Measurements from ENCODE around the gene MECP2. TPM values are rescaled to one million over a fixed set of nuclear protein-coding genes. Genes with fewer than 3 reads are reported as not detected.

The MECP2 gene
- total and polyA plus RNA-seq, 2 of the 13 experiments (the other 11 are each of a cell fraction or from before 2014, with no cell fraction given), result 7.9 to 18.1 TPM

DNA sequence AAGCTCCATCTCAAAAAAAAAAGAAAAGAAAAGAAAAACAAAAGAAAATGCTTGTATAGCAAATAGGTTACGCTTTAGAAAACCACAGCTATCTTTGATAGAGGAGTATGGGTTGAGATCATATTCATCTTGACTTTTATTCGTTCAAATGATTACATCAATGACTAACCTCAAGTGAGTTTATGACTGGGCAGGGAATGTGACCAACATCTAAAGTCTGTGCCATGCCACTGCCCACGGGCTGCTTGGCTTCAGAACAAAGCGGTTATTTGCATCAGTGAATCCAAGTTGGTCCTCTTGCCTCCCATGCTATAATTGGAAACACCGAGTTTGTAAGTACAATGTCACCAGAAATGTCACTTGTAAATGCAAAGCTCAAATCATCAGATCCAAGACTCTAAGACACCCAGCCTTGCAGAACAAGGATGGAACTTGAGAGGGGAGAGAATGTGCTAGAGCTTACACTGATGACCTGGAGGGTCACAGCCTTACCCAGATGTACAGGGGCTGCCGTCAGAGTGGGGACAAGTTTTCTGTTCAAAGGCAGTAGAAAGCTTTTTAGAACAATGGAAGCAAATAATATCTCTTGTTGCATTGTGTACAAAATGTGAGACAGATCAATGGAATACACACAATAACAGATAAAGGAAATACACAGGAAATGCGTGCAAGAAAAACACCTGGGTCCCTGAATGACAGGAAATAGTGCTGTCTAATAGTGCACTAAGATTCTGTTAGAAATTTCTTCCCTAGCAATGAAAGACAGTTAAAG lies 38.1 kb upstream of the MECP2 start:
- Histone ChIP-seq H3K9ac (ENCODE audit: insufficient read depth, low read depth, low read length) (no peak overlapping the region), H3K4me2 (ENCODE audit: low read depth, low read length) (no peak overlapping the region), H4K20me1 (ENCODE audit: insufficient read depth, low read length) (no peaks in the 10 kb centered on the region), H3K36me3 (replicated peaks in 1 of 2; ENCODE audit: control insufficient read depth in 1 of 2, insufficient read depth in 2 of 2, low read length in 2 of 2) (no peaks in the 10 kb centered on the region), H3K4me1 (ENCODE audit: insufficient read depth, low read length) (peaks cover 38% of the 10 kb centered on the region), H3K79me2 (ENCODE audit: insufficient read depth, low read length) (no peaks in the 10 kb centered on the region), H3K27ac (ENCODE audit: extremely low read length, insufficient read depth, low read length) (no peak overlapping the region), H3K4me3 (replicated peaks in 1 of 3; ENCODE audit: insufficient read depth in 1 of 3, low read depth in 2 of 3, low read length in 3 of 3) (no peak overlapping the region), H3K9me3 (ENCODE audit: low read length) (no peaks in the 10 kb centered on the region), H3K27me3 (ENCODE audit: control insufficient read depth in 1 of 2, insufficient read depth in 2 of 2, low read length in 2 of 2) (no peaks in the 10 kb centered on the region; a peak in 1 of 5 replicates), H2AFZ (ENCODE audit: low read length) (no peak overlapping the region)
- DNase-seq (ENCODE audit: low spot score) (no peak), ATAC-seq (no peak), FAIRE-seq (no peak)
- no TSS peak for BruUV-seq (replicated peaks)
- WGBS (ENCODE audit: low lambda C conversion rate), result 26% methylated on average over 4 of the region's 7 CpGs
- no peak for TF ChIP-seq MIER2 (CRISPR knock-in tag; IDR thresholded peaks at IDR 0.05)
- CTCF ChIA-PET (ENCODE audit: low intra/inter-chr PET ratio, low total read pairs), result interaction anchor here (1.0 kb wide), 1 partner anchor 173 kb away, joined by 7 read pairs; no protein-coding TSS in a partner anchor
- in situ Hi-C loops (cut with HindIII; ENCODE audit: extremely low pct_ligation_motif_present, low pct_unique_long_range_greater_than_20kb) (no loop called here), intact Hi-C loops (cut with micrococcal nuclease; ENCODE audit: unreplicated experiment) (no loop called here)
- POLR2A ChIA-PET, result no interaction called here

DNA sequence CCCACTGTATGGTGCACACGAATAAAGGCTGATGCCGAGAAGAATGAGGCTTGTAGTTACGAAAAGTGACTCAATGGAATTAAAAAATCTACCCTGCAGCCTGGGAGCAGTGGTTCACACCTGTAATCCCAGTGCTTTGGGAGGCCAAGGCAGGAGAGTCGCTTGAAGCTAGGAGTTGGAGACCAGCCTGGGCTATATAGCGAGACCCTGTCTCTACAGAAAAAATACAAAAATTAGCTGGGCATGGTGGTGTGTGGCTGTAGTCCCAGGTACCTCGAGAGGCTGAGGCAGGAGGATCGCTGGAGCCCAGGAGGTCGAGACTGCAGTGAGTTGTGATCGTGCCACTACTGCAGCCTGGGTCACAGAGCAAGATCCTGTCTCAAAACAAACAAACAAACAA lies 34.8 kb upstream of the MECP2 start:
- CTCF ChIA-PET (ENCODE audit: low intra/inter-chr PET ratio, low total read pairs), result no interaction called here
- Histone ChIP-seq H3K4me1 (ENCODE audit: insufficient read depth, low read length) (peaks cover 12% of the 10 kb centered on the region; the same call in 1 of the 2 replicates), H2AFZ (ENCODE audit: low read length) (no peak overlapping the region), H3K9me3 (ENCODE audit: low read length) (no peaks in the 10 kb centered on the region), H4K20me1 (ENCODE audit: insufficient read depth, low read length) (no peaks in the 10 kb centered on the region), H3K79me2 (ENCODE audit: insufficient read depth, low read length) (no peaks in the 10 kb centered on the region), H3K4me2 (ENCODE audit: low read depth, low read length) (no peak overlapping the region), H3K36me3 (replicated peaks in 1 of 2; ENCODE audit: control insufficient read depth in 1 of 2, insufficient read depth in 2 of 2, low read length in 2 of 2) (no peaks in the 10 kb centered on the region), H3K27ac (ENCODE audit: extremely low read length, insufficient read depth, low read length) (no peak overlapping the region), H3K27me3 (ENCODE audit: control insufficient read depth in 1 of 2, insufficient read depth in 2 of 2, low read length in 2 of 2) (no peaks in the 10 kb centered on the region; a peak in 1 of 5 replicates), H3K9ac (ENCODE audit: insufficient read depth, low read depth, low read length) (no peak overlapping the region), H3K4me3 (replicated peaks in 1 of 3; ENCODE audit: insufficient read depth in 1 of 3, low read depth in 2 of 3, low read length in 3 of 3) (no peak overlapping the region)
- no peak for FAIRE-seq
- no TSS peak for BruUV-seq (replicated peaks)
- DNase-seq (ENCODE audit: low spot score), result no peak
- in situ Hi-C loops (cut with HindIII; ENCODE audit: extremely low pct_ligation_motif_present, low pct_unique_long_range_greater_than_20kb) (no loop called here), intact Hi-C loops (cut with micrococcal nuclease; ENCODE audit: unreplicated experiment) (no loop called here)
- WGBS (ENCODE audit: low lambda C conversion rate), result 55% methylated on average over 9 of the region's 9 CpGs
- POLR2A ChIA-PET, result no interaction called here
- ATAC-seq, result no peak
- TF ChIP-seq, protein P1, sequence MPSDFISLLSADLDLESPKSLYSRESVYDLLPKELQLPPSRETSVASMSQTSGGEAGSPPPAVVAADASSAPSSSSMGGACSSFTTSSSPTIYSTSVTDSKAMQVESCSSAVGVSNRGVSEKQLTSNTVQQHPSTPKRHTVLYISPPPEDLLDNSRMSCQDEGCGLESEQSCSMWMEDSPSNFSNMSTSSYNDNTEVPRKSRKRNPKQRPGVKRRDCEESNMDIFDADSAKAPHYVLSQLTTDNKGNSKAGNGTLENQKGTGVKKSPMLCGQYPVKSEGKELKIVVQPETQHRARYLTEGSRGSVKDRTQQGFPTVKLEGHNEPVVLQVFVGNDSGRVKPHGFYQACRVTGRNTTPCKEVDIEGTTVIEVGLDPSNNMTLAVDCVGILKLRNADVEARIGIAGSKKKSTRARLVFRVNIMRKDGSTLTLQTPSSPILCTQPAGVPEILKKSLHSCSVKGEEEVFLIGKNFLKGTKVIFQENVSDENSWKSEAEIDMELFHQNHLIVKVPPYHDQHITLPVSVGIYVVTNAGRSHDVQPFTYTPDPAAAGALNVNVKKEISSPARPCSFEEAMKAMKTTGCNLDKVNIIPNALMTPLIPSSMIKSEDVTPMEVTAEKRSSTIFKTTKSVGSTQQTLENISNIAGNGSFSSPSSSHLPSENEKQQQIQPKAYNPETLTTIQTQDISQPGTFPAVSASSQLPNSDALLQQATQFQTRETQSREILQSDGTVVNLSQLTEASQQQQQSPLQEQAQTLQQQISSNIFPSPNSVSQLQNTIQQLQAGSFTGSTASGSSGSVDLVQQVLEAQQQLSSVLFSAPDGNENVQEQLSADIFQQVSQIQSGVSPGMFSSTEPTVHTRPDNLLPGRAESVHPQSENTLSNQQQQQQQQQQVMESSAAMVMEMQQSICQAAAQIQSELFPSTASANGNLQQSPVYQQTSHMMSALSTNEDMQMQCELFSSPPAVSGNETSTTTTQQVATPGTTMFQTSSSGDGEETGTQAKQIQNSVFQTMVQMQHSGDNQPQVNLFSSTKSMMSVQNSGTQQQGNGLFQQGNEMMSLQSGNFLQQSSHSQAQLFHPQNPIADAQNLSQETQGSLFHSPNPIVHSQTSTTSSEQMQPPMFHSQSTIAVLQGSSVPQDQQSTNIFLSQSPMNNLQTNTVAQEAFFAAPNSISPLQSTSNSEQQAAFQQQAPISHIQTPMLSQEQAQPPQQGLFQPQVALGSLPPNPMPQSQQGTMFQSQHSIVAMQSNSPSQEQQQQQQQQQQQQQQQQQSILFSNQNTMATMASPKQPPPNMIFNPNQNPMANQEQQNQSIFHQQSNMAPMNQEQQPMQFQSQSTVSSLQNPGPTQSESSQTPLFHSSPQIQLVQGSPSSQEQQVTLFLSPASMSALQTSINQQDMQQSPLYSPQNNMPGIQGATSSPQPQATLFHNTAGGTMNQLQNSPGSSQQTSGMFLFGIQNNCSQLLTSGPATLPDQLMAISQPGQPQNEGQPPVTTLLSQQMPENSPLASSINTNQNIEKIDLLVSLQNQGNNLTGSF (CRISPR knock-in tag; IDR thresholded peaks at IDR 0.05), result no peak
- TF ChIP-seq ZNF382 (CRISPR knock-in tag; IDR thresholded peaks at IDR 0.05; ENCODE audit: borderline replicate concordance), result no peak
- no peak for TF ChIP-seq ZSCAN9 (CRISPR knock-in tag; IDR thresholded peaks at IDR 0.05; ENCODE audit: borderline replicate concordance)
- TF ChIP-seq, protein P2, sequence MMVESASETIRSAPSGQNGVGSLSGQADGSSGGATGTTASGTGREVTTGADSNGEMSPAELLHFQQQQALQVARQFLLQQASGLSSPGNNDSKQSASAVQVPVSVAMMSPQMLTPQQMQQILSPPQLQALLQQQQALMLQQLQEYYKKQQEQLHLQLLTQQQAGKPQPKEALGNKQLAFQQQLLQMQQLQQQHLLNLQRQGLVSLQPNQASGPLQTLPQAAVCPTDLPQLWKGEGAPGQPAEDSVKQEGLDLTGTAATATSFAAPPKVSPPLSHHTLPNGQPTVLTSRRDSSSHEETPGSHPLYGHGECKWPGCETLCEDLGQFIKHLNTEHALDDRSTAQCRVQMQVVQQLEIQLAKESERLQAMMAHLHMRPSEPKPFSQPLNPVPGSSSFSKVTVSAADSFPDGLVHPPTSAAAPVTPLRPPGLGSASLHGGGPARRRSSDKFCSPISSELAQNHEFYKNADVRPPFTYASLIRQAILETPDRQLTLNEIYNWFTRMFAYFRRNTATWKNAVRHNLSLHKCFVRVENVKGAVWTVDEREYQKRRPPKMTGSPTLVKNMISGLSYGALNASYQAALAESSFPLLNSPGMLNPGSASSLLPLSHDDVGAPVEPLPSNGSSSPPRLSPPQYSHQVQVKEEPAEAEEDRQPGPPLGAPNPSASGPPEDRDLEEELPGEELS (CRISPR knock-in tag; IDR thresholded peaks at IDR 0.05), result no peak
- TF ChIP-seq, protein P3, sequence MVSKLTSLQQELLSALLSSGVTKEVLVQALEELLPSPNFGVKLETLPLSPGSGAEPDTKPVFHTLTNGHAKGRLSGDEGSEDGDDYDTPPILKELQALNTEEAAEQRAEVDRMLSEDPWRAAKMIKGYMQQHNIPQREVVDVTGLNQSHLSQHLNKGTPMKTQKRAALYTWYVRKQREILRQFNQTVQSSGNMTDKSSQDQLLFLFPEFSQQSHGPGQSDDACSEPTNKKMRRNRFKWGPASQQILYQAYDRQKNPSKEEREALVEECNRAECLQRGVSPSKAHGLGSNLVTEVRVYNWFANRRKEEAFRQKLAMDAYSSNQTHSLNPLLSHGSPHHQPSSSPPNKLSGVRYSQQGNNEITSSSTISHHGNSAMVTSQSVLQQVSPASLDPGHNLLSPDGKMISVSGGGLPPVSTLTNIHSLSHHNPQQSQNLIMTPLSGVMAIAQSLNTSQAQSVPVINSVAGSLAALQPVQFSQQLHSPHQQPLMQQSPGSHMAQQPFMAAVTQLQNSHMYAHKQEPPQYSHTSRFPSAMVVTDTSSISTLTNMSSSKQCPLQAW (CRISPR knock-in tag; IDR thresholded peaks at IDR 0.05), result no peak
- no peak for TF ChIP-seq MAFF (IDR thresholded peaks at IDR 0.05; ENCODE audit: low read depth, low read length)
- TF ChIP-seq HNRNPLL (IDR thresholded peaks at IDR 0.05; ENCODE audit: low read depth, low read length, poor library complexity, severe bottlenecking), result no peak
